ENCODE data around the gene POLK. TPM values are rescaled to one million over a fixed set of nuclear protein-coding genes. Genes with fewer than 3 reads are reported as not detected.

POLK gene
- total and polyA plus RNA-seq, 2 of the 8 experiments (the other 6 are each of a cell fraction or from before 2014, with no cell fraction given): 2.0 to 9.0 TPM

DNA sequence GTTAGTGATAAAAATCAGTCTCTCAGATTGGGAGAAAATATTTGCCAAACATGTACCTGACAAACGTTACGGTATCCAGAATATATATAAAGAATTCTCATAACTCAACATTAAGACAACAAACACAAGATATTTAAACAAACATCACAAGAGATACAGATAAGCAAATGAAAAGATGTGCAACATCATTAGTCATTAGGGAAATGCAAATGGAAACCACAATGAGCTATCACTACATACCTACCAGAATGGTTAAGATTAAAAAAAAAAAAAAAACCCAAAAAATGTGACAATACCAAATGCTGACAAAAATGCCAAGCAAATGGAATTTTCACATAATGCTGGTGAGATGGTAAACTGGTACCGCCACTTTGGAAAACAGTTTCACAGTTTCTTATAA, 15.7 kb upstream of the POLK start:
- H4K91ac ChIP-seq (replicated peaks; ENCODE audit: insufficient read length, low read length): no peak overlapping the region
- H4K8ac ChIP-seq (ENCODE audit: extremely low read depth, insufficient read depth, low read length): no peak overlapping the region
- peaks cover 0 to 4% (median 0%) of the 10 kb centered on the region in 4 experiments; a peak in 1 of 7 replicates for H3K4me1 ChIP-seq (replicated peaks in 1 of 4; ENCODE audit: control insufficient read depth in 3 of 4, insufficient read depth in 4 of 4, low read length in 3 of 4)
- no peak overlapping the region for H3K14ac ChIP-seq (ENCODE audit: insufficient read length)
- no peak overlapping the region for H3K4me3 ChIP-seq (ENCODE audit: extremely low read depth in 1 of 4, insufficient read depth in 2 of 4, low read depth in 3 of 4, low read length in 4 of 4)
- no peak overlapping the region for H3K9ac ChIP-seq (replicated peaks in 1 of 4; ENCODE audit: extremely low read depth in 1 of 4, low read depth in 3 of 4, low read length in 3 of 4)
- no peak overlapping the region for H3K56ac ChIP-seq (replicated peaks; ENCODE audit: insufficient read length, low read depth, low read length)
- 88% methylated on average over 3 of the region's 3 CpGs; no CpG with 5 or more reads in 1 of the 2 experiments for WGBS, 2 experiments (ENCODE audit: extremely low coverage in 1 of 2, insufficient coverage in 1 of 2, insufficient read length in 1 of 2, insufficient replicate concordance in 2 of 2, low coverage in 1 of 2, low lambda C conversion rate in 2 of 2, missing lambda C conversion rate in 1 of 2)
- H2AK5ac ChIP-seq (ENCODE audit: low read depth, low read length): no peak overlapping the region
- no peaks in the 10 kb centered on the region for H3K79me2 ChIP-seq (ENCODE audit: control insufficient read depth in 1 of 2, insufficient read depth in 2 of 2, low read length in 2 of 2)
- no peaks in the 10 kb centered on the region for H4K20me1 ChIP-seq (replicated peaks in 1 of 2; ENCODE audit: control insufficient read depth in 1 of 2, insufficient read depth in 2 of 2, low read length in 2 of 2)
- H3K4ac ChIP-seq (replicated peaks; ENCODE audit: insufficient read length, low read depth, low read length): no peak overlapping the region
- DNase-seq (ENCODE audit: low read depth in 1 of 2, low spot score in 2 of 2) (no peak), FAIRE-seq (no peak)
- no peak overlapping the region for H3K4me2 ChIP-seq (ENCODE audit: insufficient read depth in 1 of 2, low read depth in 2 of 2, low read length in 2 of 2)
- no peak overlapping the region for H2BK5ac ChIP-seq (ENCODE audit: low read depth, low read length)
- no peak overlapping the region for H4K5ac ChIP-seq (ENCODE audit: insufficient read length, low read depth, low read length)
- no peaks in the 10 kb centered on the region for H3K27me3 ChIP-seq (replicated peaks in 1 of 4; ENCODE audit: control insufficient read depth in 3 of 4, extremely low read depth in 1 of 4, insufficient read depth in 3 of 4, low read length in 3 of 4)
- no peak overlapping the region for H2BK20ac ChIP-seq (ENCODE audit: low read length)
- CTCF ChIA-PET (ENCODE audit: partially characterized antibody): interaction anchor here (0.6 kb wide), 1 partner anchor 144 kb away, joined by 5 read pairs; no protein-coding TSS in a partner anchor
- no peaks in the 10 kb centered on the region for H3K23me2 ChIP-seq (ENCODE audit: low read depth, low read length)
- H2BK120ac ChIP-seq (replicated peaks; ENCODE audit: low read depth, low read length): no peak overlapping the region
- no peak overlapping the region for H3K27ac ChIP-seq (ENCODE audit: low read depth, low read length)
- no peak overlapping the region for H3K23ac ChIP-seq (ENCODE audit: insufficient read length)
- H3K36me3 ChIP-seq (ENCODE audit: control insufficient read depth in 2 of 4, insufficient read depth in 4 of 4, low read length in 3 of 4): peaks cover 0 to 7% (median 1%) of the 10 kb centered on the region in 4 experiments; a peak in 2 of 8 replicates
- no peak overlapping the region for H3K18ac ChIP-seq (ENCODE audit: extremely low read depth, low read length)
- no peak overlapping the region for H2BK12ac ChIP-seq (ENCODE audit: low read depth, low read length)
- no peak overlapping the region for H2AFZ ChIP-seq (ENCODE audit: low read length)
- H2BK15ac ChIP-seq (ENCODE audit: low read length): no peak overlapping the region
- no peaks in the 10 kb centered on the region for H3K79me1 ChIP-seq (ENCODE audit: low read depth, low read length)
- POLR2A ChIA-PET (ENCODE audit: partially characterized antibody): no interaction called here
- no peaks in the 10 kb centered on the region for H3K9me3 ChIP-seq (ENCODE audit: insufficient read depth in 2 of 2, low read depth in 1 of 2, low read length in 1 of 2)
- TF ChIP-seq, protein P1, sequence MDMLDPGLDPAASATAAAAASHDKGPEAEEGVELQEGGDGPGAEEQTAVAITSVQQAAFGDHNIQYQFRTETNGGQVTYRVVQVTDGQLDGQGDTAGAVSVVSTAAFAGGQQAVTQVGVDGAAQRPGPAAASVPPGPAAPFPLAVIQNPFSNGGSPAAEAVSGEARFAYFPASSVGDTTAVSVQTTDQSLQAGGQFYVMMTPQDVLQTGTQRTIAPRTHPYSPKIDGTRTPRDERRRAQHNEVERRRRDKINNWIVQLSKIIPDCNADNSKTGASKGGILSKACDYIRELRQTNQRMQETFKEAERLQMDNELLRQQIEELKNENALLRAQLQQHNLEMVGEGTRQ (IDR thresholded peaks at IDR 0.05; ENCODE audit: low read length): no peak
- TF ChIP-seq SAP30 (IDR thresholded peaks at IDR 0.05; ENCODE audit: insufficient read depth, insufficient replicate concordance, low read length) (no peak), CEBPB (IDR thresholded peaks at IDR 0.05; ENCODE audit: low read depth, low read length) (no peak), CBX8 (IDR thresholded peaks at IDR 0.05; ENCODE audit: borderline replicate concordance, low read depth, low read length) (no peak), POLR2AphosphoS5 (IDR thresholded peaks at IDR 0.05; ENCODE audit: low read depth, low read length) (no peak), EGR1 (IDR thresholded peaks at IDR 0.05; ENCODE audit: borderline replicate concordance, low read depth, low read length) (no peak), SRF (IDR thresholded peaks at IDR 0.05; ENCODE audit: low read depth, low read length) (no peak), CHD2 (IDR thresholded peaks at IDR 0.05; ENCODE audit: low read length) (no peak), YY1 (IDR thresholded peaks at IDR 0.05; ENCODE audit: low read depth, low read length) (no peak), GABPA (IDR thresholded peaks at IDR 0.05; ENCODE audit: borderline replicate concordance, insufficient read depth, low read length) (no peak), SUZ12 (IDR thresholded peaks at IDR 0.05; ENCODE audit: low read length) (no peak), KDM1A (IDR thresholded peaks at IDR 0.05; ENCODE audit: borderline replicate concordance, low read length) (no peak), CHD1 (IDR thresholded peaks at IDR 0.05; ENCODE audit: low read depth, low read length) (no peak), SP2 (IDR thresholded peaks at IDR 0.05; ENCODE audit: low read length) (no peak)
